K562 (cell line): ENCODE data around the gene ARIH1. TPM values are rescaled to one million over a fixed set of nuclear protein-coding genes. Genes with fewer than 3 reads are reported as not detected.

Experiments
- ATF1 ChIP-seq, 2 experiments: fragments of 450-650 bp in 1 of 2; IDR thresholded peaks; 2 replicates each; pipeline ENCODE4 v1.6.1; 2016; ENCODE audit warnings: missing compliant biosample characterization in 1 of 2, missing genetic modification characterization in 1 of 2
- CEBPG ChIP-seq, 3 experiments: fragments of 200-800 bp in 1 of 3; sonication (Bioruptor generic) in 1 of 3; sonication (generic) in 1 of 3; formaldehyde crosslinking in 1 of 3; IDR thresholded peaks in 2 of 3; conservative IDR thresholded peaks in 1 of 3; 2 replicates each; pipeline versions ENCODE4 v1.6.1 to v1.8.0; 2016 to 2022; ENCODE audit warnings: missing compliant biosample characterization in 2 of 3, missing genetic modification characterization in 2 of 3, mild to moderate bottlenecking in 1 of 3, missing genetic modification reagents in 1 of 3
- FOXK1 ChIP-seq: sonication (generic); formaldehyde crosslinking; IDR thresholded peaks from 2 replicates; pipeline ENCODE4 v1.8.0; 2022; ENCODE audit warnings: missing genetic modification reagents, mild to moderate bottlenecking, borderline replicate concordance
- HSF4 ChIP-seq: fragments of 250-450 bp; sonication (Bioruptor Pico); IDR thresholded peaks from 2 replicates; pipeline ENCODE4 v2.1.2; 2022; ENCODE audit warnings: mild to moderate bottlenecking, moderate library complexity, borderline replicate concordance
- ILF3 ChIP-seq: fragments of 450-650 bp; IDR thresholded peaks from 2 replicates; pipeline ENCODE4 v1.6.1; 2018; ENCODE audit warnings: antibody characterized with exemption, mild to moderate bottlenecking, moderate library complexity, borderline replicate concordance
- L3MBTL2 ChIP-seq: fragments of 450-650 bp; IDR thresholded peaks from 2 replicates; pipeline ENCODE4 v1.6.1; 2016; ENCODE audit warnings: mild to moderate bottlenecking, moderate library complexity
- MCM2 ChIP-seq: fragments of 450-650 bp; IDR thresholded peaks from 2 replicates; pipeline ENCODE4 v1.6.1; 2017; ENCODE audit warnings: low read depth, mild to moderate bottlenecking
- MITF ChIP-seq: IDR thresholded peaks from 2 replicates; pipeline ENCODE4 v1.6.1; 2014; ENCODE audit warnings: antibody characterized with exemption
- NFE2 ChIP-seq: IDR thresholded peaks from 2 replicates; pipeline ENCODE4 v1.6.1; 2014; ENCODE audit warnings: antibody characterized with exemption, low read depth
- NONO ChIP-seq, 2 experiments: fragments of 200-400 bp in 1 of 2; fragments of 450-650 bp in 1 of 2; formaldehyde crosslinking in 1 of 2; IDR thresholded peaks; 2 replicates each; pipeline ENCODE4 v1.6.1; 2017; ENCODE audit warnings: low read depth in 2 of 2, mild to moderate bottlenecking in 2 of 2, moderate library complexity in 2 of 2, low read length in 1 of 2
- POLR3G ChIP-seq: IDR thresholded peaks from 2 replicates; pipeline ENCODE4 v1.6.1; 2011; ENCODE audit not compliant: insufficient read length, insufficient replicate concordance; ENCODE audit errors: extremely low read depth
- SRF ChIP-seq, 2 experiments: fragments of 250-450, 450-650 bp in 1 of 2; sonication (Bioruptor Pico) in 1 of 2; sonication (generic) in 1 of 2; formaldehyde crosslinking; IDR thresholded peaks; 2 replicates each; pipeline versions ENCODE4 v1.5.0 to v1.5.1; 2020 to 2022; ENCODE audit warnings: mild to moderate bottlenecking in 1 of 2, missing genetic modification reagents in 1 of 2
- SRSF9 ChIP-seq: fragments of 200-400 bp; formaldehyde crosslinking; IDR thresholded peaks from 2 replicates; pipeline ENCODE4 v1.6.1; 2017; ENCODE audit warnings: low read depth, low read length, borderline replicate concordance
- TAF1 ChIP-seq: IDR thresholded peaks from 2 replicates; pipeline ENCODE4 v1.6.1; 2011; ENCODE audit warnings: mild to moderate bottlenecking, low read length, moderate library complexity; ENCODE audit not compliant: insufficient read depth, control insufficient read depth, severe bottlenecking; ENCODE audit errors: extremely low read depth
- TAL1 ChIP-seq: fragments of 450-650 bp; IDR thresholded peaks from 2 replicates; pipeline ENCODE4 v1.6.1; 2016; ENCODE audit warnings: mild to moderate bottlenecking
- TCF7 ChIP-seq: sonication (generic); IDR thresholded peaks from 2 replicates; pipeline ENCODE4 v1.6.1; 2016; ENCODE audit warnings: antibody characterized with exemption, borderline replicate concordance
- TRIM28 ChIP-seq: fragments of 450-650 bp; IDR thresholded peaks from 2 replicates; pipeline ENCODE4 v1.6.1; 2017
- ZC3H11A ChIP-seq: IDR thresholded peaks from 2 replicates; pipeline ENCODE4 v1.6.1; 2012; ENCODE audit warnings: low read depth, low read length, improper control_type of control experiment
- ZNF175 ChIP-seq: fragments of 200-800 bp; sonication (Bioruptor generic); IDR thresholded peaks from 2 replicates; pipeline ENCODE4 v1.6.1; 2016; ENCODE audit warnings: low read depth, mild to moderate bottlenecking, missing genetic modification characterization, missing compliant biosample characterization
- ZNF3 ChIP-seq: fragments of 250-450 bp; sonication (Bioruptor Pico); IDR thresholded peaks from 2 replicates; pipeline ENCODE4 v1.5.0; 2021; ENCODE audit warnings: mild to moderate bottlenecking, moderate library complexity
- ZNF444 ChIP-seq: fragments of 250-450 bp; sonication (Bioruptor Pico); IDR thresholded peaks from 2 replicates; pipeline ENCODE4 v1.4.0; 2020; ENCODE audit warnings: mild to moderate bottlenecking, moderate library complexity
- ZNF584 ChIP-seq: fragments of 200-800 bp; sonication (Bioruptor generic); IDR thresholded peaks from 2 replicates; pipeline ENCODE4 v1.6.1; 2016; ENCODE audit warnings: low read depth, mild to moderate bottlenecking, missing genetic modification characterization, missing compliant biosample characterization
- ZNF644 ChIP-seq: fragments of 200-800 bp; sonication (Bioruptor generic); IDR thresholded peaks from 2 replicates; pipeline ENCODE4 v1.6.1; 2016; ENCODE audit warnings: low read depth, missing genetic modification characterization, missing compliant biosample characterization
- ZNF785 ChIP-seq: fragments of 250-450 bp; sonication (Bioruptor Pico); IDR thresholded peaks from 2 replicates; pipeline ENCODE4 v1.4.0; 2020; ENCODE audit warnings: mild to moderate bottlenecking
- polyA plus RNA-seq, 8 experiments: library from polyadenylated mRNA; depleted of rRNA in 4 of 8; stranded (reverse) in 5 of 8; unstranded in 3 of 8; fragments of >200 nt; fragmentation: Nextera tagmentation in 2 of 8; fragmentation: Illumina TruSeq in 1 of 8; extraction: Ambion mirVana in 2 of 8; extraction: Trizol in 1 of 8; gene quantifications; 2 replicates each; pipeline versions ENCODE4 v1.2.1 to v1.2.3, GENCODE V29; 2011 to 2014; ENCODE audit warnings: inconsistent platforms in 1 of 8, missing spikeins in 1 of 8
- total RNA-seq, 7 experiments: library from RNA; depleted of rRNA in 6 of 7; stranded (reverse); fragments of >200 nt in 6 of 7; fragmentation: Illumina TruSeq in 2 of 7; extraction: Trizol in 2 of 7; gene quantifications; 2 replicates each; pipeline versions ENCODE4 v1.2.1 to v1.2.3, GENCODE V29; 2011 to 2021; ENCODE audit warnings: low replicate concordance in 1 of 7
- TF ChIP-seq, protein P1 (sequence below), 2 experiments: fragments of 450-650 bp in 1 of 2; sonication (generic) in 1 of 2; formaldehyde crosslinking in 1 of 2; IDR thresholded peaks in 1 of 2; conservative IDR thresholded peaks in 1 of 2; 2 replicates each; pipeline versions ENCODE4 v1.6.1 to v1.8.1; 2016 to 2023; ENCODE audit warnings: mild to moderate bottlenecking in 2 of 2, moderate library complexity in 2 of 2, inconsistent platforms in 1 of 2, missing genetic modification reagents in 1 of 2

Gene ARIH1
- total and polyA plus RNA-seq, 9 of the 15 experiments (the other 6 are each of a cell fraction or from before 2014, with no cell fraction given) = 17.7 to 125 (median 31.4) TPM

DNA sequence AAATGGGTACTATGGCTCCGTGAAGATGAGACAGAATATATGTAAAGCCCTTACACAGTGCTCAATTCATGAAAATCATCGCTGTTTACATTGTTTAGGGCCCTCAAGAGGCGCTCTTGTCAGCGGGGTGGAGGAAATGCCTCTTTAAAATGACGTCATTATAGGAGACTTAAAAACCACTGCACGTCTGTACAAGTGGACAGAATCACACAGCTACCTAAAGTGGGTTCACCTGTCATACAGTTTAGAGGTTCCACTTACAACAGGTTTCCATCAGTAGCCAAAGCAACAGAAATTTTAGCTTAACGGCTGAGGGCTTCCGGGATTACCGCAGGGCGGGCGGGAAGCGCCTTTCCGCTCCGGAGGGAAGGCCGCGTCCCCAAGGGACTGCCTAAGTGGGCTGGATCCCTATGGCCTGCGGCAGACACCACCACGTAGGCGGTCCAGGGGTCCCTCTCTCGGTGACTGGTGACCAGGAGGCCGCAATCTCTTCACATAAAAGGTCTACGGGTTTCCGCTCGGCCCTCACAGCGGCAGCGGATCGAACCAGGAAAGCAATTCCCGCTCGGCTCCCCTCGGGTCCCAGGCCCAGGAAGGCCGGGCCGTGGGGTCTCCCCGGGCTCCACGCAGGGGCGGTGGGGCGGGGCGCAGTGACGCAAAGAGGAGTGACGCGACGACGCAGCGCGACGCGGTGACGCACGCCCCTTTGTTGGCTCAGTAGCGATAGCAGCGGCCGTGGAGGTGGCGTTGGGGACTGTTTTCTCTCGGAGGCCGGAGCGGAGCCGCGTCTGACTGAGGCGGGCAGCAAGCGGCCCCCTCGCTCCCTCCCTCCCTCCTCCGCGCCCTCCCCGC is at the start of gene ARIH1 (continued):
- TF ChIP-seq, protein P1, sequence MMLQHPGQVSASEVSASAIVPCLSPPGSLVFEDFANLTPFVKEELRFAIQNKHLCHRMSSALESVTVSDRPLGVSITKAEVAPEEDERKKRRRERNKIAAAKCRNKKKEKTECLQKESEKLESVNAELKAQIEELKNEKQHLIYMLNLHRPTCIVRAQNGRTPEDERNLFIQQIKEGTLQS (IDR thresholded peaks at IDR 0.05) = peak; percentile 100
- TF ChIP-seq, protein P1 (CRISPR knock-in tag; conservative IDR thresholded peaks at IDR 0.05) = peak; percentile 87
- peak; percentile 95 for TF ChIP-seq TAF1
- TF ChIP-seq ILF3 = 0 out of 2 replicates have a peak, but pooled peaks have one; percentile 7
- TF ChIP-seq HSF4 (CRISPR knock-in tag) = no peak
- no peak for TF ChIP-seq ZNF444 (CRISPR knock-in tag)
- peak; percentile 35; the same call in 1 of the 2 replicates for TF ChIP-seq TRIM28
- no peak for TF ChIP-seq TCF7
- TF ChIP-seq SRSF9 = no peak
- peak; percentile 56; the same call in 1 of the 2 replicates for TF ChIP-seq CEBPG (CRISPR knock-in tag; IDR thresholded peaks at IDR 0.05)
- 0 out of 4 replicates have a peak, but pooled peaks of 1 of the 2 experiments have one; percentile 20 for TF ChIP-seq CEBPG (tag; conservative IDR thresholded peaks at IDR 0.05 in 1 of 2, IDR thresholded peaks at IDR 0.05 in 1 of 2)
- TF ChIP-seq MCM2 = no peak
- TF ChIP-seq ZNF584 = peak; percentile 92
- no peak for TF ChIP-seq POLR3G
- TF ChIP-seq MITF = no peak
- TF ChIP-seq L3MBTL2 = peak; percentile 40; the same call in 1 of the 2 replicates
- peak; percentile 31 to 56; a peak in 2 of 4 replicates for TF ChIP-seq SRF (CRISPR knock-in tag; IDR thresholded peaks at IDR 0.05)
- peak; percentile 89; the same call in 1 of the 2 replicates for TF ChIP-seq FOXK1 (CRISPR knock-in tag)
- no peak for TF ChIP-seq ZNF785 (CRISPR knock-in tag)
- peak; percentile 46; the same call in 1 of the 2 replicates for TF ChIP-seq ZNF644
- peak; percentile 35; the same call in 1 of the 2 replicates for TF ChIP-seq NFE2
- no peak for TF ChIP-seq TAL1
- 0 out of 2 replicates have a peak, but pooled peaks have one; percentile 55 for TF ChIP-seq ZNF175 (CRISPR knock-in tag)
- TF ChIP-seq NONO (IDR thresholded peaks at IDR 0.05; ENCODE audit: low read depth in 2 of 2, low read length in 1 of 2) = peak; percentile 71 to 94; a peak in 3 of 4 replicates
- no peak for TF ChIP-seq ZC3H11A
- no peak for TF ChIP-seq ZNF3 (CRISPR knock-in tag)
- peak; percentile 86 for TF ChIP-seq ATF1 (CRISPR knock-in tag; IDR thresholded peaks at IDR 0.05)
- peak; percentile 98 for TF ChIP-seq ATF1 (tag; IDR thresholded peaks at IDR 0.05)
